Stromal cell of bone marrow (primary cell): ENCODE measurements around the gene PTPN1.
"Not testable (repeated sequence)": the region's sequence is repeated elsewhere in the genome, so short reads cannot be mapped to it uniquely, and the experiment has no call there.

Experiments
- DNase-seq: peaks from one replicate; pipeline ENCODE4 v3.0.0-alpha.2; 2012; ENCODE audit warnings: low read depth

PTPN1 gene

DNA sequence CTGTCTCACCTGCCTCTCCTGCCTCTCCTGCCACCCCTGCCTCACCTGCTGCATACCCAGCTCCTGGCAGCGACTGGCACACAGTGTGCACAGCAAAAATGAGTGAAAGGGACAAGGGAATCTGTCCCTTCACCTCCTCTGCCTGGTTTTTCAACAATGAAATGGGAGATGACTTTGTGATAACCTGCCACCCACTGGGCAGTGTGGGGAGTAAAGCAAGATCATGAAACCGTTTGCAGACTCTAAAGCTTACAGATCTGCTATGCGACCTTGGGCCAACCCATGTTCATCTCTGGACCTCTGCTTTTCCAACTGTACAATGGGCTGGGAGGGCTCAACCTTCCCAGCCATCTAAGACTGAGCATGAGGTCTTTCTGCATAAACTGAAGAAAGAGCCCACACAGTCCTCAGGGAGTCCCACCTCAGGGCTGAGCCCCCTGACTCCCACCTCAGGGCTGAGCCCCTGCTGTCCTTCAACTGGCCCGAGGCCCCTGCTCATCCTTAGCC lies 100.1 kb downstream of the PTPN1 start:
- DNase-seq, result no peak

DNA sequence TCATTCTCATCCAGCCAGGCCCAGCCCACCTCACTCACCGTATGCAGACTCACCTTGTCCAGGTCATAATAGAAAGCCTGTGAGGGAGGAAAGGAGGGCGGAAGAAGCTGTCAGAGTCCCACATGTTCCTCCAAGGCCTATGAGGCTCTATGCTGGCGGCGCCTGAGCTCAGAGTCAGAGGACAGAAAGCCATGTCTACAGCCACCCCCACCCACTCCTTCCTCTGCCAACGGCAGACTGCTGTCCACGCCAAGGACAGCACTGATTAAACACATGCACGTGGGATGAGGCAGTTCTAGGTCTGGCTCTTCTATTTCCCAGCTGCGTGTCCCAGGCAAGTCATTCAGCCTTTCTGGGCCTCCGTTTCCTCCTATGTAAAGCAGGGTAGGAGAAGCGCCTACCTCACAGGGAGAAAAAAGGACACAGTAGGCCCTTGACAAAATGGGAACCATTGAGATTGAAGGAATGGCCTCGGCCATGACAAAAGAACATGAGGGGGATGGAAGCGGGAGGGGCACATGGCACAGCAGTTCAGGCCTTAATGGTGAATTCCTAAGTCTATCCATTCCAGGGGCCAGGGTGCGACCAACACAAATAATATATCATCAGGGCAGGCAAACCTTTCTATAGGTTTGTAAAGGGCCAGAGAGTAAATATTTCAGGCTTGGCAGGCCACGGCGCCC lies 101.1 kb downstream of the PTPN1 start:
- DNase-seq, result no peak

DNA sequence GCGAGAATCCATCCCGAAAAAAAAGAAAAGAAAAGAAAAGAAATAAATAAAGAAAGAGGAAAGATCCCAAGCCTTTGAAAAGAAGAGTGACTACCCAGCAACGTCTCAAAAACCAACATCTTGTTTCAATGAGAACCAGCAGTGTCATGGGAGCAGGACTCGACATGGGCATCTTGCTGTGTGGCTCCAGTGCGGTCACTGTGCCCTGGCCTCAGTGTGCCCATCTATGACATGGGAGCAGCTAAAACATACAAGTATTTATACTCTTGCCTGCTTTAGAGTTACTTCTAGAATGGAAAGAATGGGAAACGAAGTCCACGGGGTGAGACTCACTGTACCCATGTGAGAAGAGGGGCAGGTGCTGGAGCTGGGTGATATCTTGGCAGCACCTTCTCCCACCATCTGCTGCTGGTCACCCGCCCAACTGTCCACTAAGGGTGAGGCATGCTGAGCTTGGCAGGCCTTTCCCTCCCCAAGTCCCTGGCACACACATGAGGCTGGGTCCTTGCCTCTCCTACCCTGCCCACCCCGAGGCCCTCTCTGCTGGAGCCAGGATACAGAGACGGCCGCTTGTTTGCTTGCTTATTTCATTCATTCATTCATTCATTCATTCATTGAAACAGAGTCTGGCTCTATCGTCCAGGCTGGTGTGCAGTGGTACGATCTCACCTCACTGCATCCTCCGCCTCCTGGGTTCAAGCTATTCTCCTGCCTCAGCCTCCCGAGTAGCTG lies 103.4 kb downstream of the PTPN1 start:
- no peak for DNase-seq

DNA sequence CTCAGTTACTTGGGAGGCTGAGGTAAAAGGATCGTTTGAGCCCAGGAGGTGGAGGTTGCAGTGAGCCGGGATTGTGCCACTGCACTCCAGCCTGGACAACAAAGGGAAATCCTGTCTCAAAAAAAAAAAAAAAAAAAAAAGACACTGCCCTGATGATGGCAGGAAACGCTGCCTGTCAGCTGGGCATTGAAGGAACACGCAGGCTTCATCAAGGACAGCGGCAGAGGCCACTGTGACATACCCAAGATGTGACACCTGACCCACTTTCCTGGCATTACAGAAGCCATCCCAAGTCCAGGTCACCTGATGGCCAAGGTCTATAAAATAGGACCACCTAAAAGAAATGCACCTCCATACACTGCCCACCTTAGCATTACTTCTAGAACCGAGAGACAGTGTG lies 105.2 kb downstream of the PTPN1 start:
- no peak for DNase-seq

DNA sequence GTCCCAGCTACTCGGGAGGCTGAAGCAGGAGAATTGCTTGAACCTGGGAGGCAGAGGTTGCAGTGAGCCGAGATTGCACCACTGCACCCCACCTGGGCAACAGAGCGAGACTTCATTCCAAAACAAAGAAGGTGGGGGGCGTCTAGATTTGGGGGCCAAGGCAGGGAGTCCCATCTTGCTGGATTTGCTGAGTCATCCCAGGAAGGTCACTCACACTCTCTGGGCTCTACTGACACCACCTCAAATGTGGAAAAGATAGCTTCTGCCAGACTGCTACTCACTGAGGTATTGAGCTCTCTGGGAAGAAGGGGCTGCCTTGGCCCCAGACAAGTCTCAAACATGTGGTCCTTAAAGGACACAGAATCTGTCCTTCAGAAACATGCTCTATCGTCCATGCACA lies 106.8 kb downstream of the PTPN1 start:
- DNase-seq, result no peak

DNA sequence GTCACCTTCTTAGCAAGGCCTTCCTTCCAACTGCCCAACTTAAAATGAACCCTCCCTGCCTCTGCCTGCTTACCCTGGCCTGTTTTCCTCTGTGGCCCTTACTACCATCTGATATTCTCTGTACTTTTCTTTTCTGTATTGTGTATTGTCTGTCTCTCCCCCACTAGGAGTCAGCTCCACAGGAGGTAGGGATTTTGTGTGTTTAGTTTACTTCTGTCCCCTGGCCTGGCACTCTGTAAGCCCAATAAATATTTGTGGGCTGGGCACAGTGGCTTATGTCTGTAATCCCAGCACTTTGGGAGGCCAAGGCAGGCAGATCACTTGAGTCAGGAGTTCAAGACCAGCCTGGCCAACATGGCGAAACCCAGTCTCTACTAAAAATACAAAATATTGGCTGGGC lies 108.4 kb downstream of the PTPN1 start:
- DNase-seq, result no peak

DNA sequence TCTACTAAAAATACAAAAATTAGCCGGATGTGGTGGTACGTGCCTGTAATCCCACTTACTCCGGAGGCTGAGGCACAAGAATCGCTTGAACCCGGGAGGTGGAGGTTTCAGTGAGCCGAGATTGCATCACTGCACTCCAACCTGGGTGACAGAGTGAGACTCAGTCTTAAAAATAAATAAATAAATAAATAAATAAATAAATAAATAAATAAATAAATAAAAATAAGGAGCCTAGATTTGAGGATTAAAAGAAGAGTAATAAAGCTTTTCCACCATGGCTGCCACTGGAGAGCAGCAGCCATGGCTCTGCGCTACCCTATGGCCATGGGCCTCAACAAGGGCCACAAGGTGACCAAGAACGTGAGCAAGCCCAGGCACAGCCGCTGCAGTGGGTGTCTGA lies 110.3 kb downstream of the PTPN1 start:
- DNase-seq, result not testable (repeated sequence)

DNA sequence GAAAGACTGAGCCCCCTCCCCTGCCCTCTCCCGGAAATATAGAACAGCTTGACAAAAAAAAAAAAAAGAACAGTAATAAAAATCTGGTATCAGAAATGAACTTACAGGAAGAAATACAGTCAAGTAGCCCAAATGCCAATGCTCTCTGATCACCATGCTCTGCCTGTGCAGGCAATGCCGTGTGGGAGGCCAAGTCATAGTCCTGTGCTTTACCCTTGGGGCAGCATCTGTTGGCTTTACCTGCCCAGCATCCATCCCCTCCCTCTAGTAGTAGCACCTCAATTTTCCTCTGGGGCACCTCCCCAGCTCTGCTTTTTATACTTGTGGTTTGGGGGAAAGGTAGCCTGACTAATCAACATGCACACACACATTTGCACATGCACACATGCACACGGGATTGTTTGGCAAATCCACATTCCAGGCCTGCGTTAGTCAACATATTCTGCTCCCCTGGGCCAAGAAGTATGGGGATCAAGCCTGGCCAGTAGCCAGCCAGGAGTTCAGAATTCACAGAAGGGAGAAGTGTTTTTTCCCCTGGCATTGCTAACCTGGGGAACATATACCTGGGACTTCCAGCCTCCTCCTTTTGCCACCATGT lies 111.0 kb downstream of the PTPN1 start:
- no peak for DNase-seq

DNA sequence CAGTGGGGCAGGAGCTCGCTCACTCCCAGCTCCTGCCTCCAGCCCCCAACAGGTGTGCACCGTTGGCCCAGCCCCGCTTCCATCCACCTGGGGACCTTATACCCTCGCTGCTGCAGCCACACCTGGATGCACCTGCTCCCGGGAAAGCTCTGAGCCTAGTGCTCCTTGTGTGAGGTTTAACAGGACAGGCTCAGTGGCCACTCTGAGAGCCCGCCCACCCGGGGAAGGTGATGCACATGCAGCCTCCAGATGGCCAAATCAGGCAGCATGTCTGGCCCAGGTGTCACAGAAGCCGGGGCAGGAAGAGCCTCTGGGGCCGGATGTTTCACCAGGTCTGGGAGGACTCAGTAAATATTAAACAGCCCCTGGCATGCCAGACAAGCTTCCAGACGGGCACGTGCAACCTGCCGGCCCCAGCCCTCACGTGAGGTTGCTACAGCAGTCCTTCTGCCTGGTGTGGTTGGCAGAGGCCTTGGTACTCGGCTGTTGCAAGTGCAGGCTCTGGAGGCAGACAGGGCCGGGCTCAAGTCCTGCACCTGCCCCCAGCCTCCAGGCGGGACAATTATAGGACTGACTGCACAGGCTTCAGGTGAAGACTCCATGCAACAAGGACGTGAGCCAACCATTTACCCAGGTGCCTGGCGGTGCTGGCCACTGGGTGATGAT lies 114.3 kb downstream of the PTPN1 start:
- no peak for DNase-seq

DNA sequence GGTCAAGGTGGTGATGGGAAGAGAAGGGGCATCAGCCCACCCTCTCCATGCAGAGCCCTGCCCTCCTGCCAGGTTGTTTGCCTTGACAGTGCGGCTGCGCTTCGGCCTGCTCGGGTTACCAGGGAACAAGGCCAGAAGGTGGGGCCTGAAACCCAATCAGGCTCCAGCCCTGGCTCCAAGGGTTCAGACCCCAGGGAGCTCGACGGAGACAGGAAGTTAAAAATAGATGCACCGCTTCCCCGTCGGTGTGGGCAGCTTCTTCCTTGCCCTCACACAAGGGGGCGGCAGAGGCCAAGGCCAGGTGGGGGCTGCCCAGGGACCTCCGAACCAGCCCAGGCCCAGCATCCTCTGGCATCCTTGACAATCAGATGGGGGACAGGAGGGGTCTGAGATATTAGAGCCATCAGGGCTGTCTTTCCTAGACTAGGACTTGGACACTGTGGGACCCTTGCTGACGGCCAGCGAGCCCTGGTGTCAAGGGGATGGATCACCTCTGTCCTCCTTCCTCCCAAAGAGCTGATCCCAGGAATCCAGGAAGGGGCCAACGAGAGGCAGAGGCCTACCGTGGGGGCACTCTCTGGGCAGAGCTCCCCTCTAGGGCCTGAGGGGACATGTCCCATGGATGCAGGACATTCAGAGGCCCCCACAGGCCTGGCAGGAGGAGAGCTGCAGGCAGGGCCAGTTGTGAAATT lies 115.9 kb downstream of the PTPN1 start:
- DNase-seq, result no peak

DNA sequence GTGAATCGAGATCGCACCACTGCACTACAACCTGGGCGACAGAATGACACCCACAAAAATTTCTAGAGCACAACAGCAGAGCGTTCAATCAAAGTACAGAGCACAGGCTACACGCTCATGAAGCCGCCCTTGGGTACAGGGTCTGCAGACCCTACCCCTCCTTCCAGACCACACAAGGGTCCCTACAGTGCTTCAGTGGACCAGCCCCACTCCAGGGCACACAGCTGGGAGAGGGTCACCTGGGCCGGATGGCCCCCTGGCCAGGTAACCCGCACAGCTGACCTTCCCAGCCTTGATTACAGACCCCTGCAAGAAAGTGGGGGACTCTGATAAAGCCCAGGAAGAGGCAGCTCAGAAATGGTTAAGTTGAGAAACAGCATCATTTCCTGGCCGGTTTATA lies 117.6 kb downstream of the PTPN1 start:
- DNase-seq, result no peak

DNA sequence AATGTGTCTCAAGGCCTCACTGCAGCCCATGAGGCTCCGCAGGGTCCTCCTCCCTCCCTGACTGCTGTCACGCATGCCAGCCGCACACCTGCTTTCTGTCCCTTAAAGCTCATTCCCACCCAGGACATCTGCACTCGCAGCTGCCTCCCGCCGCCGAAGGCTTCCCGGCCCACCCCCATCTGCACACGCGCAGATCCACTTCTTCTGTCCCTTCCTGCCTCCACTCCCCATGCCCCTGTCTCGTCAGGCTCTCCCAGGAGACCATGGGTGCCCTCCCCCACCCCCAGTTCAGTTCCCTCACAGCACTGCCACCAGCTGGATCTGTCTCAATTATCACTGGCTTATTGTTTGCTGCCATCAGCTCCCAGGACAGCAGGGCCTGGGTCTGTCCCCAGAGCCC lies 118.1 kb downstream of the PTPN1 start:
- no peak for DNase-seq

DNA sequence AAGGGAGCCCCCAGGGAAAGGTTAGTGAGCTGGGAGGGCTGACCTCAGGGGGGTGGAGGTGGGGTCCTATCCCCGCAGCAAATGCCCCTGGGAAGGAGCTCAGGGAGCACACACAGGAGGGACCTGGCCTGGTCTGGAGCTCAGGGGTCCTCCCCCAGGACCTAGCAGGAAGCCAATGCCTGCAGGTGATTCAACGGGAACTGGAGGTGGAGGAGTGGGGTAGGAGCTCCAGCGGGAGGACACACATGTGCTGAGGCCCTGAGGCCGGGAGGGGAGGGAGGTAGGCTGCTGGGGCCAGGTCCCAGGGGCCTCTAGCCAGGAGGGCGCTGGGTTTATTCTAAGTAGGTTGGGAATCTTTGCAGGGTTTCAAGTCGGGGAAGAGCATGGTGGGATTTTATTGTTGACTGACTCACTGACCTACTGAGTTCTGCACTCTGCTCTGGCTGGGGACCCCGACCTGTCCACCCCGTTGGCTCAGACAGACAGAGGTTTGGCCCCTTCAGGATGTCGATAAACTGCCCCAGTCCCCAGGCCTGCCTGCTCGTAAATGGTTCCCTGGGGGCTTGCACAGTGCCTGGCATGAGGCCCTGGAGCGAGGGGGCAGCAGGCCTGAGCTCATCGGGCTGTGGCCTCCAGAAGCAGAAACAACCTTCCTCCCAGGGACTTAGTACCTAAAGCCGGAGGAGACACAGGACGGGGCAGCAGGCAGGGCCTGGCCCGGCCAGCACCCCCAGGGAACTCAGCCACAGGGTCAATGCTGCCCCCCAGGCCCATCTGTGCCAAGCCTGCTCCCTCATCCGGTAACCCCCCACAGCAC lies 118.9 kb downstream of the PTPN1 start:
- DNase-seq, result no peak

DNA sequence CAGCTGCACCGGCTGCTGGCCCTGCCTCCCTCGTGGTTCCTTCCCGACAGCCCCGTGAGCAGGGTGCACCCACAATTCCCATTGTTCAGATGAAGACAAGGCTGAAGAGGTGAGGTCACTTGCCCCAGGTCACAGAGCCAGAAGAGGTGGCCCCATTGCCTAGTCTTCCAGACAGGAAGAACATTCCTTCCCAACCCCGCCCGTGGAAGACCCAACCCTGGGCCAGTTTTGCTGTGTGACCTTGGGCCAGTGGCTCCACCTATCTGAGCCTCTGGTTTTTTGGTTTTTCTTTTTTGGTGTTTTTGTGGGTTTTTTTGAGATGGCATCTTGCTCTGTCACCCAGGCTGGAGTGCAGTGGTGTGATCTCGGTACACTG lies 119.5 kb downstream of the PTPN1 start:
- no peak for DNase-seq

DNA sequence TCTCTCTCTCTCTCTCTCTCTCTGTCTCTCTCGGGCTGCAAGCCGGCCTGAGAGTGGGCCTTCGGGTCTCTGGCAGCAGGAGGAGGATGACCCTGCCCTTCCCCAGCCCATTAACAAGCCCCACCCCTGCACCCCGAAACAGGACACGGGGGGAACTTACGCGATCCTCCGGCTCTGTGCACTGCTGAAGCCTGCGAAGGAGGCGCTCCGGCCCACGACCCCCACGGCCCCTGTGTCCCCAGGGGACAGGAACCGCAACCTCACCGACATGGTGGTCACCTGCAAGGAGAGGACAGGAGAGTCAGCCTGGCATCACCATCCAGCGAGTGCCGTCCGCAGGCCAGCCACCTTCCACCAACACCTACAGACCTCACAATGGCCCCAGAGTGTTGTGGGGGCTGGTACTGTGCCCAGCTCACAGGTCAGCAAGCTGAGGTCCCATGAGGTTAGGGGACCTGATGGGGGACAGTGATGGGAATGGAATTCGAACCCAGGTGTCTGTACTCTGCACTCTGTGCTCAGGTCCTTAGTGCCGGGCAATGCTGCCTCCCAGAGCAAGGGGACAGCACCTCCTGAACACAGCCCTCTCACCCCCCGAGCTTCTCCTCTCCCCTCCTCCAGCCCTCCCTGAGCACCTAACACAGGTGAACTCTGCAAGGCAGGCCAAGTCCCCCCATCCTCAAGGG lies 120.5 kb downstream of the PTPN1 start:
- no peak for DNase-seq

DNA sequence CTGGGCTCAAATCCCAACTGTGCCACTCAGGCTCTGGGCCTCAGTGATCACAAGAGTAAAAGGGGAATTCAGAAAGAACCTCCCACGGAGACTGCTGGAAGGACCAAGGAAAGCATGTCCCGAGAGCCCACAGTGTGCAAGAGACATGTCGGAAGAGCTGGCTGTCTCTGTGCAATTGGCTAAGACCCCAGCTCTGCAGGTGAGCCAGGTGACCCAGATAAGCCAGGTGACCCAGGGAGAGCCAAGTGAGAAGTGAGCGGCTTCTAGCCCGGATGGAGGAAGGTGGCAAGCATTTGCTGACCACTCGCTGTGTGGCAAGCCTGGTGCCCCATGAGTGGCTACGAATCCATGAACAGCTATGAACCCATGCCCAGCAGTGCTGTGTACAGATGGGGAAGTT lies 122.1 kb downstream of the PTPN1 start:
- DNase-seq, result no peak

DNA sequence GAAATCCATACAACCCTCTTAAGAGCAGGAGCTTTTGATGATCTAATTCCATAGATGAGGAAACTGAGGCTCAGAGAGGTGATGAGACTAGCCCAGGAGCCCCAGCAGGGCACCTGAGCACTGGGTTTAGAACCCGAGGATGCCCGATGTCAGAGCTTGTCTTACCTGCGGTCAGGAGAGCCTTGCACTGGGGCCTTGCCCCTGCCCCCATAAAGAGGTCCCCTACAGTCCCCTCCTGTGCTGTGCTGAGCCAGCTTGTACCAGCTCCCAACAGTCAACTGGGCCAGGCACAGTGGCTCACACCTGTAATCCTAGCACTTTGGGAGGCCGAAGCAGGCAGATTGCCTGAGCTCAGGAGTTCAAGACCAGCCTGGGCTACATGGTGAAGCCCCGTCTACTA lies 122.5 kb downstream of the PTPN1 start:
- DNase-seq, result no peak

DNA sequence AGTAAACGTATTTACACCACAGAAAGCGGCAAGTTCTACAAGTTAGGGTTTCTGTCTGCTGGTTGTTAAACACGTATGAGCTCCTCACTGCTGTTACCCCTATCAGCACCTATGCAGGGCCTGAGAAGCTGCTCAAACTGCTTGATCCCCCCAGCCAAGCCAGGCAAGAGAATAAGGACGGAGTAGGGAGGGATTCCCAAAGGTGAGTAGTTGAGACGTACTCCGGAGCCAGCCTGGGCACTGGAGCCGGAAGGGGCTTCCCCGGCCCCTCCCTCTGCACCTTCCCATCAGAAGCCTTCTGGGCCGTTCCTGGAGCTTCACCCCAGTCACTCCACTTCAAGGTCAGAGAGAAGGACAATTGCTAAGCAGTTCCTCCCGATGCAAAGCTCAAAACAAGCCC lies 123.2 kb downstream of the PTPN1 start:
- DNase-seq, result no peak

DNA sequence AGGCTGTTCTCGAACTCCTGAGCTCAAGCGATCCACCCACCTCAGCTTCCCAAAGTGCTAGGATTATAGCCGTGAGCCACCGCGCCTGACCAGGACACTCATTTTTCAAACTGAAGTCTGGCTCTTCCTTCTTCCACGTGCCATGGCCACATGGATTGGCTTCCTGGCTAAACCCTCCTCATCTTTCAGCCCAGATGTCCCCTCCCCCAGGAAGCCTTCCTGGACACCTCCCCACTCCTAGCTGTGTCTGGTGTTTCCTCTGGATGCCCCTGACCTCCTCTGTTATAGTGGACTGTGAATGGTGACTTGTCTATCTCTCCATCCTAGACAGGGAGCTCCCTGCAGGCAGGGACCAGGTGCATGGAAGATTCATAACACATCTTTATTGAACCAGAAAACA lies 124.0 kb downstream of the PTPN1 start:
- DNase-seq, result no peak
